Panc1 (cell line): ENCODE results near the gene POLN.

Experiments
- POLR2AphosphoS5 ChIP-seq: IDR thresholded peaks from 2 replicates; pipeline ENCODE4 v1.6.1; 2012; ENCODE audit warnings: mild to moderate bottlenecking, low read depth, low read length, moderate library complexity
- SIN3A ChIP-seq: IDR thresholded peaks from 2 replicates; pipeline ENCODE4 v1.6.1; 2012; ENCODE audit warnings: low read depth, mild to moderate bottlenecking, low read length, moderate library complexity, borderline replicate concordance; ENCODE audit not compliant: insufficient read depth
- TCF7L2 ChIP-seq: IDR thresholded peaks from 2 replicates; pipeline ENCODE4 v1.6.1; 2011; ENCODE audit warnings: mild to moderate bottlenecking, low read depth, low read length, inconsistent platforms
- TF ChIP-seq, protein P1 (sequence below): fragments of 450-650 bp; IDR thresholded peaks from 2 replicates; pipeline ENCODE4 v1.5.1; 2017; ENCODE audit warnings: mild to moderate bottlenecking
- TF ChIP-seq, protein P2 (sequence below), 2 experiments: IDR thresholded peaks; 2 replicates each; pipeline ENCODE4 v1.6.1; 2011 to 2012; ENCODE audit warnings: low read depth in 2 of 2, control low read depth in 1 of 2, low read length in 1 of 2, mild to moderate bottlenecking in 1 of 2, moderate library complexity in 1 of 2; ENCODE audit not compliant: insufficient read depth in 1 of 2

DNA sequence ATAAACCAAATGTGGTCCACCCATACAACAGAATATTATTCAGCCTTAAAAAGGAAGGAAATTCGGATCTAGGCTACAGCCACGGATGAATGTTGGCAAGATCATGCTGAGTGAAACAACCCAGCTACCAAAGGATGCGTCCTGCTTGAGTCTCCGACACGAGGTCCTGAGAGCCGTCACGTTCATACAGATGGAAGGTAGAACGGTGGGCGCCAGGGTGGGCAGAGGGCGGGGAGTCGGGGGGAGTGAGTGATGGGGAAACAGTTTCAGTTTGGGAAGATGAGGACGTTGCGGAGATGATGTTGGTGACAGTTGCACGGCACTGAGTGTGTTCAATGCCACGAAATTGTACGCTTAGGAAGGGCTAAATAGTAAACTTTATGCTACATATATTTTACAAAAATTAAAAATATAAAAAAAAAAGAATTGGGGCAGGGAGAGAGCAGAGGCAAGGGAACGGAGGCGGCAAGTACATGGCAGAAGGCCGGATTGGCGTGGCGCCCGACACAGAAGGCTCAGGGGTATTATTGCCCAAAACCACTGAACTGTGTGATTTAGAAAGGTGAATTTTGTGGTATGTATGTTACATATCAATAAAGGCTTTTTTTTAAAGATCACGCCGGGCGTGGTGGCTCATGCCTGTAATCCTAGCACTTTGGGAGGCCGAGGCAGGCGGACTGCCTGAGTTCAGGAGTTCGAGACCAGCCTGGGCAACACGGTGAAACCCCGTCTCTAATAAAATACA lies 34.8 kb upstream of the POLN start:
- TF ChIP-seq, protein P1, sequence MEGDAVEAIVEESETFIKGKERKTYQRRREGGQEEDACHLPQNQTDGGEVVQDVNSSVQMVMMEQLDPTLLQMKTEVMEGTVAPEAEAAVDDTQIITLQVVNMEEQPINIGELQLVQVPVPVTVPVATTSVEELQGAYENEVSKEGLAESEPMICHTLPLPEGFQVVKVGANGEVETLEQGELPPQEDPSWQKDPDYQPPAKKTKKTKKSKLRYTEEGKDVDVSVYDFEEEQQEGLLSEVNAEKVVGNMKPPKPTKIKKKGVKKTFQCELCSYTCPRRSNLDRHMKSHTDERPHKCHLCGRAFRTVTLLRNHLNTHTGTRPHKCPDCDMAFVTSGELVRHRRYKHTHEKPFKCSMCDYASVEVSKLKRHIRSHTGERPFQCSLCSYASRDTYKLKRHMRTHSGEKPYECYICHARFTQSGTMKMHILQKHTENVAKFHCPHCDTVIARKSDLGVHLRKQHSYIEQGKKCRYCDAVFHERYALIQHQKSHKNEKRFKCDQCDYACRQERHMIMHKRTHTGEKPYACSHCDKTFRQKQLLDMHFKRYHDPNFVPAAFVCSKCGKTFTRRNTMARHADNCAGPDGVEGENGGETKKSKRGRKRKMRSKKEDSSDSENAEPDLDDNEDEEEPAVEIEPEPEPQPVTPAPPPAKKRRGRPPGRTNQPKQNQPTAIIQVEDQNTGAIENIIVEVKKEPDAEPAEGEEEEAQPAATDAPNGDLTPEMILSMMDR, result no peak
- TF ChIP-seq POLR2AphosphoS5 (no peak), SIN3A (no peak), TCF7L2 (no peak)
- TF ChIP-seq, protein P2, sequence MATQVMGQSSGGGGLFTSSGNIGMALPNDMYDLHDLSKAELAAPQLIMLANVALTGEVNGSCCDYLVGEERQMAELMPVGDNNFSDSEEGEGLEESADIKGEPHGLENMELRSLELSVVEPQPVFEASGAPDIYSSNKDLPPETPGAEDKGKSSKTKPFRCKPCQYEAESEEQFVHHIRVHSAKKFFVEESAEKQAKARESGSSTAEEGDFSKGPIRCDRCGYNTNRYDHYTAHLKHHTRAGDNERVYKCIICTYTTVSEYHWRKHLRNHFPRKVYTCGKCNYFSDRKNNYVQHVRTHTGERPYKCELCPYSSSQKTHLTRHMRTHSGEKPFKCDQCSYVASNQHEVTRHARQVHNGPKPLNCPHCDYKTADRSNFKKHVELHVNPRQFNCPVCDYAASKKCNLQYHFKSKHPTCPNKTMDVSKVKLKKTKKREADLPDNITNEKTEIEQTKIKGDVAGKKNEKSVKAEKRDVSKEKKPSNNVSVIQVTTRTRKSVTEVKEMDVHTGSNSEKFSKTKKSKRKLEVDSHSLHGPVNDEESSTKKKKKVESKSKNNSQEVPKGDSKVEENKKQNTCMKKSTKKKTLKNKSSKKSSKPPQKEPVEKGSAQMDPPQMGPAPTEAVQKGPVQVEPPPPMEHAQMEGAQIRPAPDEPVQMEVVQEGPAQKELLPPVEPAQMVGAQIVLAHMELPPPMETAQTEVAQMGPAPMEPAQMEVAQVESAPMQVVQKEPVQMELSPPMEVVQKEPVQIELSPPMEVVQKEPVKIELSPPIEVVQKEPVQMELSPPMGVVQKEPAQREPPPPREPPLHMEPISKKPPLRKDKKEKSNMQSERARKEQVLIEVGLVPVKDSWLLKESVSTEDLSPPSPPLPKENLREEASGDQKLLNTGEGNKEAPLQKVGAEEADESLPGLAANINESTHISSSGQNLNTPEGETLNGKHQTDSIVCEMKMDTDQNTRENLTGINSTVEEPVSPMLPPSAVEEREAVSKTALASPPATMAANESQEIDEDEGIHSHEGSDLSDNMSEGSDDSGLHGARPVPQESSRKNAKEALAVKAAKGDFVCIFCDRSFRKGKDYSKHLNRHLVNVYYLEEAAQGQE (IDR thresholded peaks at IDR 0.05; ENCODE audit: insufficient read depth in 1 of 2, low read depth in 2 of 2, low read length in 1 of 2), result no peak
